NCI-H146 treated with DMSO at 0.1 percent for 48 hours (cell line): Measurements from ENCODE around the gene SMARCD1.

ENCODE experiments used
- DNase-seq: peaks from one replicate; lab custom pipeline; 2025; ENCODE audit not compliant: unreplicated experiment; lab: John Stamatoyannopoulos, UW

Gene SMARCD1

DNA sequence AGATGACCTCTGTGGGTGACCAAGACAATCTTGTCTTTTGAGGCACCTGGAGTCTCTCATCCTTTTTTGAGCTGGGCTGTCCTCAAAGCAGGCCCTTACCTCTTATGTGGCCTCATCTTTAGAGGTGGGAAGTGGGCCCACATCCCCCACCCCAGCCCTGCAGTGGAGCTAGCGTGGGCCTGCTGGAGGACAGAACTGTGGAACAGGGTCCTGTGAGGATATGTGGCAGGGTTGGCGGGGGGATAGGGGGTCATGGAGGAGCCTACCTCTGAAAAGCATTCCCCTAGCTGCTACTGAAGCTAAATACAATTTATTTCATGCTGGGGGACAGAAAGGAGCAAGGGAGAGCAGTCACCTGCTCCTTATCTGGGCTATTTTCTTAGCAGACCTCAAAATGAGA lies 18.2 kb downstream of the SMARCD1 start:
- no peak for DNase-seq

DNA sequence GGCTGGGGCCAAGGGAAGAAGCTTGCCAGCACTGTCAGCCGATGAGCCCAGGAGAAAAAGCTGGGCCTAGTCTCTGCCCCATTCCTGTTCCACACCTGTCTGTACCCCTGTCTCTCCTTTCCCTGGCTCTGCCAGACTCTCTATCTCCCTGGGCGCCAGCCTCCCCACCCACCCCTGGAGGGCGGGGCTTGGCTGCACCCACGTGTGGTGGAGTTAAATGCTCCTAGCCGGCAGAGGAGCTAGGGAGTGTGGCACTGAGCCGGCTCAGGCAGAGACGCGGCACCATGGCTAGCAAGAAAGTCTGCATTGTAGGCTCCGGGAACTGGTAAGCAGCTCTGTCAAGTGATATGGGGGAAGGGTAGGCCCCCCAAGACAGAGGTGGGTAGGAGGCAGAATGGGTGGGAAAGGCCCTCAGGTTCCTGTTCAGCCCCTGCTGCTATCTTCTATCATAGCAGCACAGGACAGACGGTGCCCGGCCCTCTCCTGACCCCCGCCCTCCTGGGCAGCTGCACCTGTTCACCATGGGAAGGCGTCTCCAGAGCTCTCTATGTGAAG lies 18.7 kb downstream of the SMARCD1 start, which contains the start of gene GPD1:
Gene GPD1, plus strand, starts transcription at position 242 of the 555 bp plus-strand sequence. Its CDS starts 43 bp downstream, at position 285.
- peak; percentile 75 for DNase-seq

DNA sequence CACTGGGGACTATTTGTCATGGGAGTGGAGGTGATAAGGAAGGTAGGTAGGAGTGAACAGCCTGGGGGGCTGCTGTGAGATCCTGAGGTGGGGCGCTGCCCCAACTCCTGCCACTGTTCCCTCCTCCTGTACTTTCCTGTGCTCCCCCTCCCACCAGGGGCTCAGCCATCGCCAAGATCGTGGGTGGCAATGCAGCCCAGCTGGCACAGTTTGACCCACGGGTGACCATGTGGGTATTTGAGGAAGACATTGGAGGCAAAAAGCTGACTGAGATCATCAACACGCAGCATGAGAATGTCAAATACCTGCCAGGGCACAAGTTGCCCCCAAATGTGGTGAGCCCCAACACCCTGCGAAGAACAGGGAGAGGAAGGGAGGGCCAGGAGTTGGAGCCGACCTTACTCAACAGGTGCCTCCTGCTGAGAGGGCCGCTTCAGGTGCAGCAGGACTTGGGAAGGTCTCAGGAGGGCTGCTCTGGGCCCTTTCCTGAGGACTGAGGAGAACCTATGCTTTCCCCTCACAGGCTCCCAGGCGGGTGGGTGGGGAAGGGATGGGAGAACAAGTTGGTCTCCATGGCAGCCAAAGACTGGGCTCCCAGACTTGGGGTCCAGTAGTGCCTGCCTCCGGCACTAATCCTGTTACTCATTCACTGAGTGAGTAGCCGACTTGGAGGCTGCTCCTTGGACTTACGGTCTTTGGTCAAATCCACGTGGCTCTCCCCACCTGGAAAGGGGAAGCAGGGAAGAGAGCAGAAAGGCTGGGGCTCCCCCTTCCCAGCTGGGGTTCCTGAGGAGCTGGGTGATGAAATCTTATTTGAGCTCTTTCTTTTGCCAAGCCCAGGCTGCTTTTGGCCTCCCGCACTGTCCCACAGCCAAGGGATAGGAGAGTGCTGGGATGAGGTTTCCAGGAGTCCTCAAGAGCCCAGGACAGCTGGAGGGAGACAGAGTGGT lies 19.6 kb downstream of the SMARCD1 start:
- no peak for DNase-seq

DNA sequence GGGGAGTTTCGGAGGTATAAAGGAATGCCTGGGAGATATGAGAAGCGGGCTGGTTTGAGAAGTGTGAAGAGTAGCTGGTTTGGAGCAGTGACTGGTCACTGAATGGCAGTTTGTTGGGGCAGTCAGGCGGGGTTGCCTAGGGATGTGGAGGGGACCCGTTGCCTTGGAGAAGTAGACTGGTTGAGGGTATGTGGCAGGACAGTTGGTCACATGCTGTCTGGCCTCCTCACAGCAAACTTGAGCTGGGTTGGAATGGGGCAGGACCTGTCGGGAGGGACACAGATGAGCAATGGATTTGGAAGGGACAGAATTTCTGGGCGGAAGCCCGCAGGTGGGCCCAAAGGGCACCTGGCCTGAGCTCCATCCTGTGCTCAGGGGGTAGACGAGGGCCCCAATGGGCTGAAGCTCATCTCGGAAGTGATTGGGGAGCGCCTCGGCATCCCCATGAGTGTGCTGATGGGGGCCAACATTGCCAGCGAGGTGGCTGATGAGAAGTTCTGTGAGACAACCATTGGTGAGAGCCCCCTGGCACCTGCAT lies 20.8 kb downstream of the SMARCD1 start:
- no peak for DNase-seq

DNA sequence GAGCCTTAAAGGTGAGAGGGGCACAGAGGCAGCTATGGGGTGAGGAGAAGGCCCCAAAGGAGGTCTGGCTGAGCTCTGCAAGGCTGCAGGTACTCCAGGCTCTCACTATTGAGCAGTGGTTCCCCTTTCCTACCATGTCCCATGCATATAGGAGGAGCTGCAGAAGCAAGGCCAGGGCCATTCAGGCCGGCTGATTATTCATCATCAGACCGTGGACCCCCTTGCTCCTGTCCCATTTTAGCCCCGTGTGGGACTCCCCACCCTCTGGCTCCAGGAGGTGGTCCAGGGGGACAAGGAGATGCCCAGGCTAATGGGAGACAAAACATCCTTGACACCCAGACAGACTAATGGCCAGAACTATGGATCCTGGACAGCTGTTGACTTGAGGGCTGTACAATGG lies 21.8 kb downstream of the SMARCD1 start:
- DNase-seq, result no peak

DNA sequence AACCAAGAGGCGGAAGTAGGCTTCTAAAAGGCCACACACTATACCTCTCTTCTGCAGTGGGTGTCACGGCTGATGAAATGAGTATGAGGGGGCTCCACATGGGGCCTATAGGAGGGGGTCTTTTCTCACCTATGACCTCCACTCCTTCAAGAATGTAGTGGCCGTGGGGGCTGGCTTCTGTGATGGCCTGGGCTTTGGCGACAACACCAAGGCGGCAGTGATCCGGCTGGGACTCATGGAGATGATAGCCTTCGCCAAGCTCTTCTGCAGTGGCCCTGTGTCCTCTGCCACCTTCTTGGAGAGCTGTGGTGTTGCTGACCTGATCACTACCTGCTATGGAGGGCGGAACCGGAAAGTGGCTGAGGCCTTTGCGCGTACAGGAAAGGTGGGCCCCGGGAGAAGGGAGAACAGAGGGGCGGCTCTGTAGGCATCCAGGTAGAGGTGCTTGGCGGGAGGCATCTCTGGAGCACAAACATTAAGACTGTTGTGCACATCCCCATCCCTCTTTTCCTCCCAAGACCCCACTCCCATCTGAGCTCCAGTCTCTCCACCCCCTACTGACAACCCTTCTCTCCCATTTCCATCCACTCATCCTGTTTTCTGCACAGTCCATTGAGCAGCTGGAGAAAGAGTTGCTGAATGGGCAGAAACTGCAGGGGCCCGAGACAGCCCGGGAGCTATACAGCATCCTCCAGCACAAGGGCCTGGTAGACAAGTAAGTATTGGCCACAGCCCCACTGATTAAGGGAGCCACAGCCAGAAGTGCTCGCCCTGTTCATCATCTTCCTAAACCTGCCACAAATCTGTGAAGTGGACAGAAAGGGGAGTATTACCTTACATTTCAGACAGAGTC lies 22.5 kb downstream of the SMARCD1 start:
- DNase-seq, result no peak

DNA sequence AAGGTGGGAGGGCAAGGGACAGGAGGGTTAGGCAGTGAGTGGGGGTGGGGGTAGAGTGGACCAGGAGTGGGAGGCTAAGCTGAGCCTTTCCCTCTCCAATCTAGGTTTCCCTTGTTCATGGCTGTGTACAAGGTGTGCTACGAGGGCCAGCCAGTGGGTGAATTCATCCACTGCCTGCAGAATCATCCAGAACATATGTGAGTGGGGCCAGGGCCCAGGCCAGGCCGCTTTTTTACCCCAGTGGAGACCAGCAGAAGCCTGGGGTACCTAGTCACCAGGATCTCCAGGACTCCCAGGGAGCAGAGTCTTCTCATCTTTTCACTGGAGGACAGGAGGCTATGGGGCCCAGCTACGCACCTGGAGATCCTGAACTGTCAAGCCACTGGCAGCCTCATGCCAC lies 24.2 kb downstream of the SMARCD1 start:
- no peak for DNase-seq

DNA sequence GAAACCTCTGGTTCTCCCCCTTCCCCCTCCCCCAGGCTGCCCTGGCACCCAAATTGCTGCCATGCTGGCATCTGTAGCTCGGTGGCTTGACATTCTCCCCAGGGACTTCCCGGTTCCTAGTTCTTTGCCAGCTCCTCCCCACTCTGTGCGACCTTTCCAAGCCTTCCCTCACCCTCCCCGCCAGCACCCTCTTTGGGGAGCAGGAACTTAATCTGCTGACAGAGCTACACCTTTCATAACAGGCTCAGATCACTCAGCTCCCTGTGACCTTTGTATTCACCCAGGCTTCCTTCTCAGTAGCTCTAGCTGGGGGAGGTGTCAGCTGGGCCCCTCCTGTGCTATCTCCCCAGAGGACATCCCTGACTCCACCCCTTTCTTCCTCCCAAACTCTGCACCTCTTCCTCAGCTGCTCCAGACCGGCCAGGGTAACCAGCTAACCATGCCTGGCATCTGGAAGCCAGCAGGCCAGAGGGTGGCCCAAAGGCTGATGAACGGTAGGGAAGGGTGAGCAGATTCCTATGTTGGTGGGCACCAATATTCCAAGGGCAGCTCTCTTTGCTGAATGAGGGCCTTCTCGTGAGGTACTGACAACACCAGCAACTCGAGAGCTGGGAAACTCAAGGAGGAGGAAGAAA lies 25.1 kb downstream of the SMARCD1 start:
- no peak for DNase-seq

DNA sequence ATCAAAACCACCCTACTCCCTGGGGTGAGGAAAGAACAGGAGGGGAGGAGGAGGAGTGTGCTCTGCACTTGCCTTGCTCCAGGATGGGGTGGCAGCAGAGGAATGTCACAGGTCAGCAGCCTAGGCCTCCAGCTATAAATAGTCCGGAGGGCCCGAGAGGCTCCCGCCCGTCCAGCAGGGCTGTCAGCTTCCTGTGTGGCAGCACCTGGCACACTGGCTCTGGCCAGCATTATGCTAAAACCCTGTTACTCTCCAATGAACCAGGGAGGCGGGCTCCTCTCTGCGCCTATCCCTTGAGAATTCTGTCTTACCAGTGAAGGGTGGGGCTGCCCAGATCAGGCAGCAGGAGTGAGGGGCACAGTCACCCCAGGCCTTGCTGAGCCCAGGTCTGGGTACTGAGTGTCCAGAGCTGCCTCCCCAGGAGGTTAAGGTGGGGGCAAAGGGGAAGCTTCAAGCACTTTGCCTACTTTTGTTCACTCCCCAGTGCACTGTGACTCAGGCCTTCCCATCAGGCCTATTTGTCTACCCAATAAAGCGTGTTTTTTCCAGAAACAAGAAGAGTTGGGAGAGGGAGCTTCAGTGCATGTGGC lies 25.7 kb downstream of the SMARCD1 start:
- peak; percentile 30 for DNase-seq

DNA sequence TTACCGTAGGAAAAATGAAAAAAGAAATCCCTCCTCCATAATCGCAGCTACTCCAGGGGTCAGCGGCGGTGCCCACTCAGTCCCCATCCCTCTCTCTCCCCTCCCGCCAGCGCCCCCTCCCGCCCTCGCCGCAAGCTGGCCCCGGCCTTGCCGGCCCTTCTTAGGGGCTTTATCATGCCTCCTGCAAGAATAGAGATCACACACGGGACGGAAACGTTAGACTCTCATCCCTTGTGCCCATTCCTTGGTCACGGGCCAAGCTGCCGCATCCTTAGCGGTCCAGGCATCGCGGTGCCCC lies 26.2 kb downstream of the SMARCD1 start:
- no peak for DNase-seq

DNA sequence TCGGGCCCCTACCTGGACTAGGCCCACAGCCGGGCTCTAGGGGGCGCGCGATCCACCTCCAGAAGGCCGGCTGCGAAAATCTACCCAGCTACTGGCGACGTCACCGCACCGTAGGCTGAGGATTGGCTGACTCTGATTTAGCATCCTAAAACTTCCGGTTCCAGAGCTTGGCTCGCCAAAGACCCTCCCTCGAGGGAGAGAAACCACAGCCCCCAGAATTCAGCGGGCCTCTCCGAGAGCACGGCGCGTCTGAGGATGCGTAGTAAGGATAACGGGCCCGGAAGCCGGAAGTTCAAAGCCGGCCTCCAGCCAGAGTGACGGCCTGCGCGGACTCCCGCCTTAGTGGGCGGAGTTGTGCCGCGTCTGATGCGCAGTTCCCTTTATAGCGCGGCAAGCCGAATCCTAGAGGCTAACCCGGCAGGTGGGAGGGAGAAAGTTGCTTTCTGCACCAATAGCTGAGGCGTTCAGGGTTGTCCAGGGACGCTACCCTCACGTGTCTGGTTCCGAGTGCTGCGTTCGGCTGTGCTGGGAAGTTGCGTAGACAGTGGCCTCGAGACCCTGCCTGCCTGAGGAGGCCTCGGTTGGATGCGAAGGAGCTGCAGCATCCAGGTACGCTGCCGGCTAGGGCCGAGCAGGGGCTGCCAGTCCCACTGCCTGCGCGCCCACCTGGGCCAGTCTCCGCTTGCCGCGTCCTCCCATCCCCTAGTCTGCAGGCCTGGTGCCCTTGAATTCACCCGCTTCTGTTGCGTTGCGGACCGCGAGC lies 26.7 kb downstream of the SMARCD1 start, which contains the start of gene COX14:
Gene COX14, plus strand, starts transcription at position 544 of the 763 bp plus-strand sequence. CDS start 7,808 bp downstream, outside the sequence.
- peak; percentile 99 for DNase-seq

DNA sequence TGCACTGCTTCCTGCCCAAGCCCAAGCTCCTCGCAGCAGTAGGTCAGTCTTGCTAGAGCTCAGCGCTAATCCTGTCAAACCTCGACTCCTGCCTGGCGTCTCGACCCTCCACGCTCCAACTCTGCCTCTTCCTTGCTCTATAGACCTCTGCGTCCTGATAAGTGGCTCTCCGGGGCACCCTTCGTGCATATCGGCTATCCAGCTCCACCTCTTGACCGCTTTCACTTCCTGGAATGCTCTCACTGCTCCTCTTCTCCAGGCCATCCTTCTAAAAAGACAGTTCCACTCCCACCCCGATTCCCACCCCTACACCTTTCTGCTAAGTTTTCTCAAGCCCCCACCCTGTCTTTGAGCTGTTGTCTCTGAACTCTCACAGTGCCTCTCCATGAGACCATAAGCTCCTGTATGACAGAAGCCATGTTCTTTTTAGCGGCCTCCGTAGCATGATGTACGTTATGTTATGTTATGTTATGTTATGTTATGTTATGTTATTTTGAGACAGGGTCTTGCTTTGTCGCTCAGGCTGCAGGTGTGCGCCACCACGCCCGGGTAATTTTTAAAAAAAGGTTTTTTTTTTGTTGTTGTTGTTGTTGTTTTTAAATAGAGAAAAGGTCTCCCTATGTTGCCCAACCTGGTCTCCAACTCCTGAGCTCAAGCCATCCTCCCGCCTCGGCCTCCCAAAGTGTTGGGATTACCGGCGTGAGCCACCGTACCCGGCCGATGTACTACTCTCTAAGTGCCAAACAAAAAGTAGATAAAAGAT lies 27.5 kb downstream of the SMARCD1 start:
- DNase-seq, result peak; percentile 72

DNA sequence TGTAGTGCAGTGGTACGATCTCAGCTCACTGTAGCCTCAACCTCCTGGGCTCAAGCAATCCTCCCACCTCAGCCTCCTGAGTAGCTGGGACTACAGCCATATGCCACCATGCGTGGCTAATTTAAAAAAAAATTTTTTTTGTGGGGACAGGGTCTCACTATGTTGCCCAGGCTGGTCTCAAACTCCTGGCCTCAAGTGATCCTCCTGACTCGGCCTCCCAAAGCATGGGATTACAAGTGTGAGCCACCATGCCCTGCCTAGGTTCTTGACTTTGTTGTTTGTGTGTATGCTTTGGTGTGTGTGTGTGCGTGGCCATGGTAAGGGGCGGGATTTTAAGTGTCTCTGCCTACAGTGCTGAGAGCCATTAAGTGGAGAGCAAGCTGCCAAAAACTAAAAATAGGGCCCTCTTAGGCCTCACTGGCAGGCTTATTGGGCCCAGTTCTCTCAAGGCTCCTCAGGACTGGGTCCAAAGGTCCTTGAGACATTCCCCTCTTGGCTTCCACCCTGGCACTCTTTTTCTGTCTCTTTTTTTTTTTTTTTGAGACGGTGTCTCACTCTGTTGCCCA lies 32.0 kb downstream of the SMARCD1 start:
- no peak for DNase-seq

DNA sequence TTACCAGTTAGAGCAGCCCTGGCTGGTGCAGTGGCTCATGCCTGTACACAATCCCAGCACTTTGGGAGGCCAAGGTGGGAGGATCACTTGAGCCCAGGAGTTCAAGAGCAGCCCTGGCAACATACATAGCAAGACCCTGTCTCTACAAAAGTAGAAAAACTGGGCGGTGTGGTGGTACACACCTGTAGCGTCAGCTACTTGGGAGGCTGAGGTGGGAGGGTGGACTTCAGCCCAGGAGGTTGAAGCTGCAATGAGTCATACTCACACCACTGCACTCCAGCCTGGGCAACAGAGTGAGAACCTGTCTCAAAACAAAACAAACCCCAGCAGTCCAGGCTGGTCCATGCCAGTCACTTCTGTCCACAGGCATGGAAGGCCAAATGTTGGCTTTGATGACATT lies 34.2 kb downstream of the SMARCD1 start:
- no peak for DNase-seq

DNA sequence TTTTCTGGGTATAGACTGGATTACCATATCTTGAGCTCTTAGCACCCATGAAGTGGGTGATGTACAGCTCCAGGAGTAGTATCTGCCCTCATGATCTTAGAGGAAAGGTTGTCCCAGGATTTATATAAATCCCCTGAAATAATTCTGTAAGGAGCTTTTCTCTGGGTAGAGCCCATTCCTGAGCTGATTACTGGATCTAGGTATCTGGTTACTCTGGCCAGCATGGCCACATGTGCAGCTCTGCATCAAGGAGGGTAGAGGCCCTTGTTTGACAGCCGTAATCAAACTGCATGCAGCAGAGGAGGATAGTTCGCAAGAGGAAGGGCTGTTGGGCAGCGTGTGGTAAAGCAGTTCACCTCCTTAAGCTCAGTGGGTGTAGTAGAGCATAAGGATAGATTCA lies 35.4 kb downstream of the SMARCD1 start:
- no peak for DNase-seq

DNA sequence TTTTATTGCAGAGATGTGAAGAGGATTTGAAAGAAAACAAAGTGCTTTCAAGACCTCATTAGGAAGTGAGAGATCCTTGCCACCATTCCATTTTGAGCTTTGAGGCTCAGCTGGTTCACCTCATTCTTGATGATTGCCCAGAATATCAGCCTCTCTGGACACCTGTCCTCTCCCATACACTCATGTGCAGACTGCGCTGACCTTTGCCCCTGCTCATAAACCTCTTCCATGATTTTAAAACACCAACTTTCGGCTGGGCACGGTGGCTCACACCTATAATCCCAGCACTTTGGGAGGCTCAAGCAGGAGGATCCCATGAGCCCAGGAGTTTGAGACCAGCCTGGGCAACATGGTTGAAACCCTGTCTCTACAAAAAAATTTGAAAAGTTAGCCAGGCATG lies 35.8 kb downstream of the SMARCD1 start:
- DNase-seq, result no peak

DNA sequence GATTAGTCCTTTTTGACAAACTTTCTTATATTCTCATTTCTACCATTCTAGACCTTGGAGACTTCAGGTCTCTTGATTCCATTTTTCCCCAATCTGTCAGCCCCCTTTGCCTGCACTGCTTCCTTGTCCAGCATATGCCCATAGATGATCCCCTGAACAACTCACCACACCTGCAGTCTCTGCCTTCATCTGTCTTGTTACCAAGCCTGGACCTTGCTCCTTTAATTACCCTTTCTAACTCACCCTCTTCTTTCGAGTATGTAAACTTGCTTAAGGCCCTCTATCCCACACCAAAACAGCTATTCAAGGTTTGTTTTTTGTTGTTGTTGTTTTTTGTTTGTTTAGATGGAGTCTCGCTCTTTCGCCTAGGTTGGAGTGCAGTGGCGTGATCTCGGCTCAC lies 36.5 kb downstream of the SMARCD1 start:
- DNase-seq, result no peak

DNA sequence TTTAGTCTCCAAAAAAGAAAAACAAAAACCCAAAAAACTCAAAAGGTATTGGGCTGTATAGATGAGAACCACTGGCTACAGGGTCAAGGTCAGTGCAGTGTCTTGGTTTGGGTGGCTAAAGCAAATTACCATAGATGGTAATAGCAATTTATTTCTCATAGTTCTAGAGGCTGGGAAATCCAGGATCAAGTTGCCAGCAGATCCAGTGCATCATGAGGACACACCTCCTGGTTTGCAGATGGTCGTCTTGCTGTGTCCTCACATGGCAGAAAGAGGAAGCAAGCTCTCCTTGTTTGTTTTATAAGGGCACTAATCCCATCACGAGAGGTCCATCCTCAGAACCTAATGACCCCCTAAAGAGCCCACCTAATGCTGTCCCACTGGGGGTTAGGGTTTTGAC lies 38.1 kb downstream of the SMARCD1 start:
- DNase-seq, result no peak

DNA sequence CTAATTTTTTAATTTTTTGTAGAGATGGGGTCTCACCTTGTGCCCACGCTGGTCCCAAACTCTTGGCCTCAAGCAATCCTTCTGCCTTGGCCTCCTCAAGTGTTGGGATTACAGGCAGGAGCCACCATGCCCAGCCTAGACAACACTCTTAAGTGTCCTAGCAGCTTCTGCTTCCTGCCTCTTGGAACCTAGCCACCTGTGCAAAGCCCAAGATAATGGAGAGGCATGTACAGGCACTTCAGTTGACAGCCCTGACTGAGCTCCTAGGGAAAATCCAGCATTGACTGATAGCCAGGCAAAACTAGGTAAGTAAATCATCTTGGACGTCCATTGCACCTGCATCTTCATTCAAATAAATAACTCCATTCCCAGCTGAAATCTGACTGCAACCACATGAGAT lies 42.4 kb downstream of the SMARCD1 start:
- DNase-seq, result no peak
